NCI-H2196 treated with DMSO at 0.1 percent for 48 hours (cell line): ENCODE measurements around the gene AKT3.
A peak's percentile ranks its signal among the peaks of the same experiment; 100 is the strongest.
"Not testable (repeated sequence)": the region's sequence is repeated elsewhere in the genome, so short reads cannot be mapped to it uniquely, and the experiment has no call there.

Source experiments
- DNase-seq: peaks from one replicate; lab custom pipeline; 2025; ENCODE audit not compliant: unreplicated experiment; lab: John Stamatoyannopoulos, UW

AKT3 gene

GRCh38 chr1:243850202-243850451 lies at the start of gene AKT3:
AKT3 (minus strand) TSS chr1:243850243; CDS start chr1:243843170, 7,073 bp downstream.
- peak; percentile 40 for DNase-seq

DNA sequence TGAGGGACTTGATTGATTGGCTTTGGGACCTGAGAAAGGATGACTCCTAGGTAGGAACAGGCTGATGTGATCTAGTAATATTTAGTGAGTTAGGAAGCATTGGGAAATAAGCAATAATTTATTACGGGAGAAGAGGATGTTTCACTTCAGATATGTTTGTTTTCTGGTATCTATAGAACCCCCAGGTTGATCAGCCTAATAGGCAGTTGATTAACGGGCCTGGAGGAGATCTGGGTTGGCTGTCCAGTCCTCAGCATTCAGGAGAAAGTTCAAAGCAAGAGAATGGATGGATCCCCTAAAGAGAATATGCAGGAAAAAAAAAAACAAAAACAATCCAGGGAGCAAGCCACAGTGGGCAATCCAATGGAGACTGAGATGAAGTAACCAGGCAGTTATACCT lies 48.2 kb upstream of the AKT3 start:
- no peak for DNase-seq

DNA sequence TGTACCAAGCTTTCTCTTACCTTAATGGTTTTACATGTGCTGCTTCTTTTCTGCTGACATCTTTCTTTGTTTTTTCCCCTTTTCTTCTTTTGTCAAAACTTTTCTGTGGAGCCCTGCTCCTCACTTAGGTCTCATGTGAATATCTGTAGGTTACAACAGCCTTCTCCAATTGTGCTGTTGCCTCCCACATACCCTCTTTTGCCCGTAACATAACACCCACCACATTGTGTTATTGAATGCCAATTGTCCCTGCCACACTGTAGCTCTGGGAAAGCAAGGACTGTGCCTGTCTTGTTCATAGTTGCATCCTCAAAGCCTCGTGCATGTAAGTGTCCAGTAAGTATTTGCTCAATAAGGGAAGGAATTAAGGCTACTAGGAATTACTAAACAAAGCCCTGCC lies 46.3 kb upstream of the AKT3 start:
- DNase-seq, result no peak

- DNase-seq, result no peak
These were observed 42.4 kb upstream of the AKT3 start for GRCh38 chr1:243892456-243892855.

DNA sequence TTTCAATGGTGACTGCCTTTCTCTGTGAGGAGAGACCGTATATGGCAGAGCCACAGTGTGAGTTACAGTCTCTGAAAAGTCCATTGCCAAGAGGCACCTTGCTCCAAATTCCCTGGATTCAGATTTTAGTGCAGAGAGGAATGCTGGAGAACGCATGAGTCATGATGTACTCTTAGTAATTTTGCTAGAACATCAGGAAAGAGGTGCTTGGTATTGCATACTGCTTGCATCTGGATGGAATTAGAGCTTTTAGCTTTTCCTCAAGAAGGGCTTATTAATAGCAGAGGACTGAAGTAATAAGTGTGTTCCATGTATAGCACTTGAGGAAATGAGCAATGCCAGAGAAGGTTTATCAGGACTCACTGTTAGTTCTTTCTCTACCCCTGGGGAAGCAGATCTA lies 40.5 kb upstream of the AKT3 start:
- DNase-seq, result no peak

- no peak for DNase-seq
These were observed 35.8 kb upstream of the AKT3 start for GRCh38 chr1:243885806-243886205.

GRCh38 chr1:243884603-243885002 lies 34.6 kb upstream of the AKT3 start:
- DNase-seq, result no peak

DNA sequence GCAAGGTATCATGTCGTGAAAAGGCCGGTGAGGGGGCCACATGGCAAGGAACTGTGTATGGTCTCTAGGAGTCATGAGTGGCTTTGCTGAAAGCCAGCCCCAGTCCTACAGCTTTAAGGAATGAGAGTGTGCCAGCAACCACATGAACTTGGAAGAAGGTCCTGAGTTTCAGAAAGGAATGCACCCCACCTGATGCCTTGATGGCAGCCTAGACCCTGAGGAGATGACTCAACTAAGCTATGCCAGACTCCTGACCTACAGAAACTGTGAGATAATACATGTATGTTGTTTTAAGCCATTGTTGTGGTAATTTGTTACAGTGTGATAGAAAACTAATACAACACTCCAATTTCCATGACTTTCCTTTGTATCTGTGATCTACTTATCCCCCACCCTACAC lies 33.5 kb upstream of the AKT3 start:
- no peak for DNase-seq

- DNase-seq, result no peak
These were observed 32.2 kb upstream of the AKT3 start for GRCh38 chr1:243882276-243882675.

- not testable (repeated sequence) for DNase-seq
These were observed 27.0 kb upstream of the AKT3 start for GRCh38 chr1:243877058-243877457.

DNA sequence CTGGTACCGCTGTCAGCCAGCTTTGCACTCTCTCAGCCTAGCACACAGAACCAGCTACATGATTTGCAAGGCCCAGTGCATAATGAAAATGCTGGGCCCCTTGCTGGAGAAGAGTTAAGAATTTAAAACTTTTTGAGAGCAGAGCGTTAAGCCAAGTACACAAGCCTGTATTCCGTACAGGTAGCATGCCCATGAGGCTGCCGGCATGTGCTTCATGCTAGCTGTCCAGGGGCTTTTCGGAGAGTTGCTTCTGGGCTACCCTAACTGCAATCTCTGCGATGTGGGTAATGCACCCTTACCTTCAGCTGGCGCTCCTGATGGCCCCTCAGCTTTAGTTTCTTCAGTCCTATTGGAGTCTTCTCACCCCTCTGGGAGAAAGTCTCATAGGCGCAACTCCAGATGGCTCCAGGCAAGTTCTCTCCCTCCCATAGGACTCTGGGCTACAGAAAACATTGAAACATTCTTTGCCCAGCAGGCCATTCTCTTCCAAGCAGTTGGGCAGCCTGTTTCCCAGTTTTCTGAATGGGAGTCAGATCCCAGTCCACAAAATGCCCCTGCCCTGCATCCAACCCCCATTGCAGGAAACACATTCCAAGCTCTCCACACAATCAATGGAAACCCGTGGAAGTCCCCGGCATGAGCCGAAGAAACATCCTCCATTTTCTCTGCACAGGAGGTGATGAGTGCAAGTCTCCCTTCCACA lies 5.7 kb upstream of the AKT3 start:
- DNase-seq, result no peak

DNA sequence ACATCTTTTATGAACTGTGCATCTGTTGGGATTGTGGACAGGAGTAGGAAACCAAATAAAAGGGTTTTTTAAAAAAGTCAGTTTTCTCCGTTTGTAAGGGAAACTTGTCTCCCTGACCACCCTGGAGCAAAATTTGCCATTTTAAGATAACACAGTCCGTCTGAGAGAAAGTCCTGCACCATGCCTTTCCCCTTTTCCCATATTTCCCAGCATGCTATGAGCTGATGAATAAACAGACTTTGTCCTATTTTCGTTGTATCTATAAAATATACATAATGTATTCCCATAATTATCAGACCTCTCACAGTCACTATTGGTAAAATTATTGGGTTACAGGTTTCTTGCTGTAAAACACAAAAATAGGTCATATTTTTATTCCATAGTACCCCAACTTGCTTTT lies 1.7 kb upstream of the AKT3 start:
- no peak for DNase-seq

- no peak for DNase-seq
These were observed 1.3 kb upstream of the AKT3 start for GRCh38 chr1:243851257-243851756.

- DNase-seq, result peak; percentile 40
These were observed 611 bp upstream of the AKT3 start for GRCh38 chr1:243850452-243851256.

GRCh38 chr1:243849421-243850201 lies 432 bp downstream of the AKT3 start:
- DNase-seq, result no peak

GRCh38 chr1:243848858-243849420 lies 1.1 kb downstream of the AKT3 start:
- no peak for DNase-seq

- no peak for DNase-seq
These were observed 1.7 kb downstream of the AKT3 start for GRCh38 chr1:243848165-243848857.

GRCh38 chr1:243846761-243847160 lies 3.3 kb downstream of the AKT3 start:
- DNase-seq, result no peak

- DNase-seq, result no peak
These were observed 4.2 kb downstream of the AKT3 start for GRCh38 chr1:243845888-243846287.

DNA sequence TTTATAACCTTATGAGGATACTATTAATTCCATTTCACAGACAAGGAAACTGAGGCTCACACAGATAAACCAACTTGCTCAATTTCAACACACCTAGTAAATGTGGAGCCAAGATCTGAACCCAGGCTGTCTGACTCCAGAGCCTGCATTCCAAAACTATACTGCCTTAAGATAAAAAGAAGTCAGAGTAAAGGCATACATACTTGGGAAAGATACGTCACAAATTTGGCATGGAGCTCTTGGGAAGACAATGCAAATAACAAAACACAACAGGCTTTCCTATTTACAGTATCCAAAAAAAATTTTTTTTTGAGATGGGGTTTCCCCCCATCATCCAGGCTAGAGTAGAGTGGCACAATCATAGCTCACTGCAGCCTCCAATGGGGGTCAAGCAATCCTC lies 5.9 kb downstream of the AKT3 start:
- DNase-seq, result no peak

DNA sequence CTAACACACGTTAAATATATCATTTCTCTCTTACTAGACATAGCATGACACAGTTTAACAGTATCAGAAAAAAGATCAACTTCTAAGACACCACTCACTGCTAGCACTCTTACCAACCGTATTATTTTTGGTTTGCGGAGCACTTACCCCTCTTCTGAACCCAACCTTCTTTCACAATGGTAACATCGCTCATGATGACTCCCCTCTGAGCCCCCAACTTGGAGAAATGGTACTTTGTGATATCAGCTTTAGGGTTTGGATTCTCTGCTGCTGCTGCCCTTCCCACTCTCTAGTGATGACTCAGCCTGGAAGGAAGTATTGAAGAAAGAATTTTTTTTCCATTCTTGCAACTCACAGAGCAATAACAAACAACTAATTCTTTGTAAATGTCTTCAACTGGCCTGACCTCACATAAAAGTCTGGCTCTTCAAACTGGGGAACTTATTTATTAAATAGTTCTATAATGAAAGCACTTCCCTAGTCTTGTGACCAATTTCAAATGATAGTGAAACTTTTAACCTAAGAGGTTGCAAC lies 7.0 kb downstream of the AKT3 start:
- DNase-seq, result no peak
